RWPE1 (cell line): ENCODE data around the gene RBM15.

Experiments
- CTCF ChIA-PET: fragments of 350-600 bp; sonication (Branson Sonifier 250); formaldehyde crosslinking; extraction: SDS; loops from one replicate; lab custom pipeline; 2021; lab: Yijun Ruan, JAX
- POLR2A ChIA-PET: fragments of 400-600 bp; formaldehyde crosslinking; extraction: SDS; loops from one replicate; lab custom pipeline; 2020; ENCODE audit warnings: antibody characterized with exemption; ENCODE audit not compliant: low non-redundant PET; lab: Yijun Ruan, JAX
- DNase-seq: peaks from one replicate; pipeline ENCODE4 v3.0.0; 2012; ENCODE audit warnings: low spot score
- H3K27ac ChIP-seq: fragments of 450-650 bp; 2 replicates; pipeline ENCODE4 v1.5.1; 2017
- CTCF ChIP-seq: fragments of 450-650 bp; conservative IDR thresholded peaks from 2 replicates; pipeline ENCODE4 v1.5.1; 2017; ENCODE audit warnings: low read depth, mild to moderate bottlenecking

RBM15 gene

GRCh38 chr1:110309139-110309538 is 30.0 kb upstream of the RBM15 start:
- CTCF ChIA-PET = interaction anchor here (7.9 kb wide), 1 partner anchor 103 kb away, joined by 265 read pairs; the partner anchor contains the start of gene KCNC4
- no peak for TF ChIP-seq CTCF
- no peak for DNase-seq
- POLR2A ChIA-PET = no interaction called here
- no peak overlapping the region for H3K27ac ChIP-seq

- CTCF ChIA-PET = interaction anchor here (0.6 to 7.9 kb wide), 3 partner anchors 103 to 184 kb away, joined by 3 to 265 read pairs (median 3); partner anchors contain the start of gene KCNC4
- POLR2A ChIA-PET = no interaction called here
- DNase-seq = no peak
- TF ChIP-seq CTCF = no peak
- no peak overlapping the region for H3K27ac ChIP-seq
Observed at GRCh38 chr1:110309767-110310166, 29.4 kb upstream of the RBM15 start.

GRCh38 chr1:110310300-110310699 is 28.9 kb upstream of the RBM15 start:
- DNase-seq = no peak
- no peak overlapping the region for H3K27ac ChIP-seq
- POLR2A ChIA-PET = no interaction called here
- CTCF ChIA-PET = interaction anchor here (0.6 to 7.9 kb wide), 5 partner anchors 93 to 184 kb away, joined by 3 to 265 read pairs (median 3); partner anchors contain the start of gene KCNC4
- no peak for TF ChIP-seq CTCF

GRCh38 chr1:110312188-110313121 is 26.7 kb upstream of the RBM15 start:
- peak; percentile 80 for TF ChIP-seq CTCF
- ChIA-PET POLR2A (interaction anchor here (0.6 kb wide), 1 partner anchor 105 kb away, joined by 3 read pairs; no protein-coding TSS in a partner anchor), CTCF (interaction anchor here (0.5 to 7.9 kb wide), 26 partner anchors 9 to 446 kb away, joined by 3 to 265 read pairs (median 4); partner anchors contain the start of genes KCNC4 and RBM15)
- no peak overlapping the region for H3K27ac ChIP-seq
- DNase-seq = peak; percentile 63

- POLR2A ChIA-PET = no interaction called here
- CTCF ChIA-PET = interaction anchor here (0.6 to 2.9 kb wide), 6 partner anchors 22 to 179 kb away, joined by 3 to 22 read pairs (median 5); no protein-coding TSS in a partner anchor
- no peak for TF ChIP-seq CTCF
- no peak for DNase-seq
- H3K27ac ChIP-seq = no peak overlapping the region
Observed at GRCh38 chr1:110316735-110317134, 22.4 kb upstream of the RBM15 start.

GRCh38 chr1:110318046-110318445 is 21.1 kb upstream of the RBM15 start:
- ChIA-PET CTCF (interaction anchor here (0.6 to 2.9 kb wide), 5 partner anchors 25 to 142 kb away, joined by 4 to 22 read pairs (median 5); no protein-coding TSS in a partner anchor), POLR2A (no interaction called here)
- no peak overlapping the region for H3K27ac ChIP-seq
- no peak for TF ChIP-seq CTCF
- no peak for DNase-seq
